G401.6 (cell line): Measurements from ENCODE around the gene CDK17.
"Not testable (repeated sequence)": the region's sequence is repeated elsewhere in the genome, so short reads cannot be mapped to it uniquely, and the experiment has no call there.

ENCODE experiments used
- FAIRE-seq: peaks from 2 replicates; lab custom pipeline; 2012; peaks lifted over from hg19 to GRCh38; lab: Jason Lieb, UNC

Gene CDK17

GRCh38 chr12:96387981-96388380 is 12.3 kb downstream of the CDK17 start:
- FAIRE-seq = no peak

- no peak for FAIRE-seq
Observed at GRCh38 chr12:96386794-96387193, 13.4 kb downstream of the CDK17 start.

- FAIRE-seq = no peak
Observed at GRCh38 chr12:96383991-96384390, 16.2 kb downstream of the CDK17 start.

- no peak for FAIRE-seq
Observed at GRCh38 chr12:96383371-96383770, 16.9 kb downstream of the CDK17 start.

GRCh38 chr12:96379743-96380142 is 20.5 kb downstream of the CDK17 start:
- FAIRE-seq = not testable (repeated sequence)

GRCh38 chr12:96378319-96378718 is 21.9 kb downstream of the CDK17 start:
- no peak for FAIRE-seq

- no peak for FAIRE-seq
Observed at GRCh38 chr12:96376865-96377264, 23.4 kb downstream of the CDK17 start.

- FAIRE-seq = no peak
Observed at GRCh38 chr12:96375841-96376604, 24.2 kb downstream of the CDK17 start.

GRCh38 chr12:96375170-96375569 is 25.1 kb downstream of the CDK17 start:
- no peak for FAIRE-seq

GRCh38 chr12:96371790-96372699 is 28.2 kb downstream of the CDK17 start:
- no peak for FAIRE-seq

GRCh38 chr12:96371138-96371789 is 29.0 kb downstream of the CDK17 start:
- no peak for FAIRE-seq

- FAIRE-seq = no peak
Observed at GRCh38 chr12:96368687-96369086, 31.6 kb downstream of the CDK17 start.

GRCh38 chr12:96368233-96368632 is 32.0 kb downstream of the CDK17 start:
- no peak for FAIRE-seq

GRCh38 chr12:96366381-96366654 is 33.9 kb downstream of the CDK17 start:
- no peak for FAIRE-seq

- no peak for FAIRE-seq
Observed at GRCh38 chr12:96365604-96366380, 34.4 kb downstream of the CDK17 start.

GRCh38 chr12:96364092-96364700 is 36.0 kb downstream of the CDK17 start:
- no peak for FAIRE-seq

- no peak for FAIRE-seq
Observed at GRCh38 chr12:96361074-96361473, 39.2 kb downstream of the CDK17 start.

GRCh38 chr12:96360550-96360949 is 39.7 kb downstream of the CDK17 start:
- FAIRE-seq = no peak

GRCh38 chr12:96359328-96359727 is 40.9 kb downstream of the CDK17 start:
- no peak for FAIRE-seq

- no peak for FAIRE-seq
Observed at GRCh38 chr12:96356831-96357230, 43.4 kb downstream of the CDK17 start.

- no peak for FAIRE-seq
Observed at GRCh38 chr12:96354844-96355534, 45.2 kb downstream of the CDK17 start.
